ENCODE measurements around the gene MDGA2. TPM values are rescaled to one million over a fixed set of nuclear protein-coding genes. Genes with fewer than 3 reads are reported as not detected.
"Not testable (repeated sequence)": the region's sequence is repeated elsewhere in the genome, so short reads cannot be mapped to it uniquely, and the experiment has no call there.

MDGA2 gene
- total RNA-seq, 1 donor from 2014 or later: 8.1 TPM

- H3K9me3 Mint-ChIP-seq (ENCODE audit: unreplicated experiment): no peaks in the 10 kb centered on the region
- no peak overlapping the region for H3K4me3 Mint-ChIP-seq (ENCODE audit: unreplicated experiment)
- H3K27me3 Mint-ChIP-seq (ENCODE audit: unreplicated experiment): no peaks in the 10 kb centered on the region
Measured at GRCh38 chr14:46920542-46920941, 754.9 kb downstream of the MDGA2 start.

GRCh38 chr14:46915539-46915938, 759.9 kb downstream of the MDGA2 start:
- not testable (repeated sequence) for DNase-seq (ENCODE audit: low spot score); H3K27ac Mint-ChIP-seq (ENCODE audit: unreplicated experiment); H3K27me3 Mint-ChIP-seq (ENCODE audit: unreplicated experiment); H3K9me3 Mint-ChIP-seq (ENCODE audit: unreplicated experiment); H3K4me3 Mint-ChIP-seq (ENCODE audit: unreplicated experiment); H3K4me1 Mint-ChIP-seq (ENCODE audit: unreplicated experiment); H3K36me3 Mint-ChIP-seq (ENCODE audit: low read depth, unreplicated experiment)

More at GRCh38 chr14:46920542-46920941, 754.9 kb downstream of the MDGA2 start:
- no peak overlapping the region for H3K27ac Mint-ChIP-seq (ENCODE audit: unreplicated experiment)
- DNase-seq (ENCODE audit: low spot score): no peak
- no peaks in the 10 kb centered on the region for H3K36me3 Mint-ChIP-seq (ENCODE audit: low read depth, unreplicated experiment)
- peak; percentile 79 for TF ChIP-seq CTCF (IDR thresholded peaks at IDR 0.05; ENCODE audit: unreplicated experiment)
- H3K4me1 Mint-ChIP-seq (ENCODE audit: unreplicated experiment): peaks cover 3% of the 10 kb centered on the region

- Mint-ChIP-seq H3K4me3 (ENCODE audit: unreplicated experiment) (no peak overlapping the region), H3K4me1 (ENCODE audit: unreplicated experiment) (no peaks in the 10 kb centered on the region), H3K27me3 (ENCODE audit: unreplicated experiment) (peaks cover 2% of the 10 kb centered on the region), H3K27ac (ENCODE audit: unreplicated experiment) (no peak overlapping the region), H3K9me3 (ENCODE audit: unreplicated experiment) (no peaks in the 10 kb centered on the region), H3K36me3 (ENCODE audit: low read depth, unreplicated experiment) (no peaks in the 10 kb centered on the region)
- no peak for DNase-seq (ENCODE audit: low spot score)
- no peak for TF ChIP-seq CTCF (IDR thresholded peaks at IDR 0.05; ENCODE audit: unreplicated experiment)
Measured at GRCh38 chr14:46902837-46903236, 772.6 kb downstream of the MDGA2 start.

- no peaks in the 10 kb centered on the region for H3K36me3 Mint-ChIP-seq (ENCODE audit: low read depth, unreplicated experiment)
Measured at GRCh38 chr14:46894476-46894875, 780.9 kb downstream of the MDGA2 start.

GRCh38 chr14:46887144-46887543, 788.3 kb downstream of the MDGA2 start:
- TF ChIP-seq CTCF (IDR thresholded peaks at IDR 0.05; ENCODE audit: unreplicated experiment): no peak
- no peaks in the 10 kb centered on the region for H3K4me1 Mint-ChIP-seq (ENCODE audit: unreplicated experiment)
- no peak for DNase-seq (ENCODE audit: low spot score)
- no peaks in the 10 kb centered on the region for H3K36me3 Mint-ChIP-seq (ENCODE audit: low read depth, unreplicated experiment)
- no peak overlapping the region for H3K27ac Mint-ChIP-seq (ENCODE audit: unreplicated experiment)
- H3K4me3 Mint-ChIP-seq (ENCODE audit: unreplicated experiment): no peak overlapping the region
- H3K27me3 Mint-ChIP-seq (ENCODE audit: unreplicated experiment): no peaks in the 10 kb centered on the region
- H3K9me3 Mint-ChIP-seq (ENCODE audit: unreplicated experiment): no peaks in the 10 kb centered on the region

More at GRCh38 chr14:46894476-46894875, 780.9 kb downstream of the MDGA2 start:
- Mint-ChIP-seq H3K4me1 (ENCODE audit: unreplicated experiment) (no peaks in the 10 kb centered on the region), H3K27me3 (ENCODE audit: unreplicated experiment) (peaks cover 3% of the 10 kb centered on the region), H3K27ac (ENCODE audit: unreplicated experiment) (no peak overlapping the region), H3K4me3 (ENCODE audit: unreplicated experiment) (no peak overlapping the region), H3K9me3 (ENCODE audit: unreplicated experiment) (no peaks in the 10 kb centered on the region)
- no peak for TF ChIP-seq CTCF (IDR thresholded peaks at IDR 0.05; ENCODE audit: unreplicated experiment)
- DNase-seq (ENCODE audit: low spot score): no peak

All from endothelial cell (in vitro differentiated cells).